Measurements from ENCODE around the gene ODF2. TPM values are rescaled to one million over a fixed set of nuclear protein-coding genes. Genes with fewer than 3 reads are reported as not detected.
"Not testable (repeated sequence)": the region's sequence is repeated elsewhere in the genome, so short reads cannot be mapped to it uniquely, and the experiment has no call there.

ODF2 gene
- total and polyA plus RNA-seq, 4 donors, result 13.4 to 34.4 (median 26.3) TPM

DNA sequence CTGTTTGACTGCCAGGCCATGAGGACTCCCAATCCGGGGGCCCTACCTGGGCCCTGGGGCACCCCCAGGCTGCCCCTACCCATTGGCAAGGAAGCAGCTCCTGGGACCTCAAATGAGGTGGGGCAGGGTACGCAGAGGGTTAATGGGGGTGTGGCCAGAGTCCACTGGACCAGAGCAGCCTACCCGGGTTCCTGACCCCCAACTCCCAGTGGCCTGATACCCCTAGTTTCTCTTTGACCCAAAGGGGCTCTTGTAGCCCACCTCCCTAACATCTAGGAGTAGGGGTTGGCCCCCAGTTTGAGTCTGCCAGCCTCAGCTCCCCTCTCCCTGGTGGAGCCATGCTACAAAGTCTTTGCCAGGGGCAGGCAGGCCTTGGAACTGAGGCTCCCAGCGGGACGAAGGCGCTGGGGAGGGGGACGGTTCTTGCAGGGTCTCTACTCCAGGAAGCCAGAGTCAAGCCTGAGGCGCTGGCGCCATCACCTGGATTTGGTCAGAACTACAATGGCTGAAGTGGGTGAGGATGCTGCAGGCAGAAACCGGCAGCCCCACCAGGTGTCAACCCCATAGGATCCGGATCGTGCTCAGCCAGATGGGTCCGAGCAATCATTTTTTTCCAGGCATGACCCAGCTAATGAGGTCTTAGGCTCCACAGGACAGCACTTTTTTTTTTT, 43.6 kb upstream of the ODF2 start:
- peaks cover 0 to 3% (median 0%) of the 10 kb centered on the region in 5 donors for H3K4me1 ChIP-seq (ENCODE audit: control insufficient read depth in 5 of 5, insufficient read depth in 5 of 5, low read length in 5 of 5)
- DNase-seq, result peak; percentile 71 to 81 (median 73)
- peak; percentile 18 for TF ChIP-seq CTCF (IDR thresholded peaks at IDR 0.05; ENCODE audit: control extremely low read depth, extremely low read depth)
- ATAC-seq (ENCODE audit: insufficient read depth, low FRiP score), result peak; percentile 69
- H3K9ac ChIP-seq (ENCODE audit: insufficient read depth in 1 of 2, low read length in 2 of 2), result no peak overlapping the region
- 15 to 16% methylated on average over 13 of the region's 13 CpGs for WGBS, 2 donors
- no peak overlapping the region for H3K27ac ChIP-seq (ENCODE audit: low read depth in 1 of 2, low read length in 1 of 2)
- no peak overlapping the region for H3K4me3 ChIP-seq
- no peaks in the 10 kb centered on the region for H3K9me3 ChIP-seq (ENCODE audit: control insufficient read depth in 4 of 4, insufficient read depth in 3 of 4, low read length in 3 of 4)
- H3K36me3 ChIP-seq (ENCODE audit: control insufficient read depth in 4 of 4, insufficient read depth in 4 of 4, low read length in 4 of 4), result no peaks in the 10 kb centered on the region
- H3K27me3 ChIP-seq (ENCODE audit: control insufficient read depth in 3 of 3, insufficient read depth in 3 of 3, low read length in 2 of 3), result peaks cover 0 to 4% (median 3%) of the 10 kb centered on the region in 3 donors

DNA sequence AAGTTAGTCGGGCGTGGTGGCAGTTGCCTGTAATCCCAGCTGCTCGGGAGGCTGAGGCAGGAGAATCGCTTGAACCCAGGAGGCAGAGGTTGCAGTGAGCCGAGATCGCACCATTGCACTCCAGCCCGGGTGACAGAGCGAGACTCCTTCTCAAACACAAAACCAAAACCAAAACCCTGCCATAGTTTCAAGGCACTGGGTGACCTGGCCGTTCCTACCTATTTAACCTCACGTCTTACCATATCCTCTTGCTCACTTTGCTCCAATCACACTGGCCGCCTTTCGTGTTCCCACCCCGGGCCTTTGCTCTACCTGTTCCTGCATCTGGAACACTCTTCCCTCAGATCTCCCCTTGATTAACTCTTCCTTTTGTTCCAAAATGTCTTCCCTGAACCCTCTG, 42.1 kb upstream of the ODF2 start:
- H3K4me1 ChIP-seq (ENCODE audit: control insufficient read depth in 5 of 5, insufficient read depth in 5 of 5, low read length in 5 of 5); H3K27ac ChIP-seq (ENCODE audit: low read depth in 1 of 2, low read length in 1 of 2); H3K27me3 ChIP-seq (ENCODE audit: control insufficient read depth in 3 of 3, insufficient read depth in 3 of 3, low read length in 2 of 3); ATAC-seq (ENCODE audit: insufficient read depth, low FRiP score); H3K4me3 ChIP-seq; H3K36me3 ChIP-seq (ENCODE audit: control insufficient read depth in 4 of 4, insufficient read depth in 4 of 4, low read length in 4 of 4); DNase-seq; H3K9me3 ChIP-seq (ENCODE audit: control insufficient read depth in 4 of 4, insufficient read depth in 3 of 4, low read length in 3 of 4); H3K9ac ChIP-seq (ENCODE audit: insufficient read depth in 1 of 2, low read length in 2 of 2): not testable (repeated sequence)
- 87 to 92% methylated on average over 13 of the region's 13 CpGs for WGBS, 2 donors

GRCh38 chr9:128414461-128414860, 41.3 kb upstream of the ODF2 start:
- no peaks in the 10 kb centered on the region for H3K36me3 ChIP-seq (ENCODE audit: control insufficient read depth in 4 of 4, insufficient read depth in 4 of 4, low read length in 4 of 4)
- H3K4me1 ChIP-seq (ENCODE audit: control insufficient read depth in 5 of 5, insufficient read depth in 5 of 5, low read length in 5 of 5), result peaks cover 0 to 10% (median 0%) of the 10 kb centered on the region in 5 donors
- no peak for TF ChIP-seq CTCF (IDR thresholded peaks at IDR 0.05; ENCODE audit: control extremely low read depth, extremely low read depth)
- WGBS, 2 donors, result 64 to 70% methylated on average over 3 of the region's 3 CpGs
- no peak overlapping the region for H3K4me3 ChIP-seq
- no peak for ATAC-seq (ENCODE audit: insufficient read depth, low FRiP score)
- H3K27me3 ChIP-seq (ENCODE audit: control insufficient read depth in 3 of 3, insufficient read depth in 3 of 3, low read length in 2 of 3), result no peaks in the 10 kb centered on the region
- H3K27ac ChIP-seq (ENCODE audit: low read depth in 1 of 2, low read length in 1 of 2), result no peak overlapping the region
- H3K9me3 ChIP-seq (ENCODE audit: control insufficient read depth in 4 of 4, insufficient read depth in 3 of 4, low read length in 3 of 4), result no peaks in the 10 kb centered on the region
- DNase-seq, result no peak
- H3K9ac ChIP-seq (ENCODE audit: insufficient read depth in 1 of 2, low read length in 2 of 2), result no peak overlapping the region

GRCh38 chr9:128415281-128415680, 40.5 kb upstream of the ODF2 start:
- H3K9ac ChIP-seq (ENCODE audit: insufficient read depth in 1 of 2, low read length in 2 of 2), result no peak overlapping the region
- no peak overlapping the region for H3K4me3 ChIP-seq
- peaks cover 0 to 15% (median 0%) of the 10 kb centered on the region in 5 donors for H3K4me1 ChIP-seq (ENCODE audit: control insufficient read depth in 5 of 5, insufficient read depth in 5 of 5, low read length in 5 of 5)
- no peak overlapping the region for H3K27ac ChIP-seq (ENCODE audit: low read depth in 1 of 2, low read length in 1 of 2)
- no peaks in the 10 kb centered on the region for H3K9me3 ChIP-seq (ENCODE audit: control insufficient read depth in 4 of 4, insufficient read depth in 3 of 4, low read length in 3 of 4)
- no peaks in the 10 kb centered on the region for H3K36me3 ChIP-seq (ENCODE audit: control insufficient read depth in 4 of 4, insufficient read depth in 4 of 4, low read length in 4 of 4)
- 72 to 87% methylated on average over 2 of the region's 2 CpGs for WGBS, 2 donors
- no peak for ATAC-seq (ENCODE audit: insufficient read depth, low FRiP score)
- DNase-seq, result no peak
- no peak for TF ChIP-seq CTCF (IDR thresholded peaks at IDR 0.05; ENCODE audit: control extremely low read depth, extremely low read depth)
- no peaks in the 10 kb centered on the region for H3K27me3 ChIP-seq (ENCODE audit: control insufficient read depth in 3 of 3, insufficient read depth in 3 of 3, low read length in 2 of 3)
